SHP77 (cell line): Measurements from ENCODE around the gene ENTPD3.

Experiments
- DNase-seq, 2 experiments: peaks; one replicate each; lab custom pipeline; 2025; lab: John Stamatoyannopoulos, UW

Gene ENTPD3

GRCh38 chr3:40387001-40387894, at the start of gene ENTPD3:
TSS of gene ENTPD3 (plus strand) at chr3:40387184. CDS start at chr3:40388058, 874 bp downstream.
- no peak for DNase-seq

- DNase-seq: no peak
These were observed 47.1 kb upstream of the ENTPD3 start for GRCh38 chr3:40339871-40340270.

- DNase-seq: no peak
These were observed 46.3 kb upstream of the ENTPD3 start for GRCh38 chr3:40340541-40341170.

GRCh38 chr3:40341671-40342070, 45.3 kb upstream of the ENTPD3 start:
- DNase-seq: no peak

GRCh38 chr3:40350529-40350928, 36.5 kb upstream of the ENTPD3 start:
- DNase-seq: no peak

DNA sequence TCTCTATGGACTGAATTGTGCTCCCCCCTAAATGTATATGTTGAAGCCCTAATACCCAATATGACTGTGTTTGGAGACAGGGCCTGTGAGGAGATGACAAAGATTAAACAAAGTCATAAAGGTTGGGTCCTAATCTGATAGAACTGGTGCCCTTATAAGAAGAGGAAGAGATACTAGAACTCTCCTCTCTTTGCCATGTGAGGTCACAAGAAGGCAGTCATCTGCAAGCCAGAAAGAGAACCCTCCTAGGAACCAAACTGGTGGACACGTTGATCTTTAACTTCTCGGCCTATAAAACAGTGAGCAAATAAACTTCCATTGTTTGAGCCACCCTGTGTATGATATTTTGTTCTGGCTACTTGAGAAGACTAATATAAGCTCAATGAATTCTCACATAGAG, 31.6 kb upstream of the ENTPD3 start:
- DNase-seq: no peak

- no peak for DNase-seq
These were observed 28.5 kb upstream of the ENTPD3 start for GRCh38 chr3:40358454-40358853.

GRCh38 chr3:40363674-40364073, 23.3 kb upstream of the ENTPD3 start:
- no peak for DNase-seq

- no peak for DNase-seq
These were observed 20.5 kb upstream of the ENTPD3 start for GRCh38 chr3:40366203-40367162.

DNA sequence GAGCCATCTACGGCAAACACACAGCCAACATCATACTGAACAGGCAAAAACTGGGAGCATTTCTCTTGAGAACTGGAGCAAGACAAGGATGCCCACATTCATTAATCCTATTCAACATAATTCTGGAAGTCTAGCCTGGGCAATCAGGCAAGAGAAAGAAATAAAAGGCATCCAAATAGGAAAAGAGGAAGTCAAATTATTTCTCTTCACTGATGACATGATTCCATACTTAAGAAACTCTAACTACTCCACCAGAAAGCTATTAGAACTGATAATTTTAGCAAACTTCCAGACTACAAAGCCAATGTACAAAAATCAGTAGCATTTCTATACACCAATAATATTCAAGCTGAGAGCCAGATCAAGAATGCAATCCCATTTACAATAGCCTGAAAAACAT, 17.3 kb upstream of the ENTPD3 start:
- no peak for DNase-seq

DNA sequence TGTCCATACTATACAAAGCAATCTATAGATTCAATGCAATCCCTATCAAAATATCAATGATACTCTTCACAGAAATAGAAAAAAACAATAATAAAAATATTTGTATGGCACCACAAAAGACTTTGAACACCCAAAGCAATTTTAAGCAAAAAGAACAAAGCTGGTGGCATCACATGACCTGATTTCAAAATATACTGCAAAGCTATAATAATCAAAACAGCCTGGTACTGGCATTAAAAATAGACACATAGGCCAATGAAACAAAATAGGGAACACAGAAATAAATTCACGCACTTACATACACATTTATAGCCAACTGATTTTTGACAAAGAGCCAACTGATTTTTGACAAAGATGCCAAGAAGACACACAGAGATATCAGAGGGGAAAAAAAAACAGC, 9.2 kb upstream of the ENTPD3 start:
- DNase-seq: no peak

DNA sequence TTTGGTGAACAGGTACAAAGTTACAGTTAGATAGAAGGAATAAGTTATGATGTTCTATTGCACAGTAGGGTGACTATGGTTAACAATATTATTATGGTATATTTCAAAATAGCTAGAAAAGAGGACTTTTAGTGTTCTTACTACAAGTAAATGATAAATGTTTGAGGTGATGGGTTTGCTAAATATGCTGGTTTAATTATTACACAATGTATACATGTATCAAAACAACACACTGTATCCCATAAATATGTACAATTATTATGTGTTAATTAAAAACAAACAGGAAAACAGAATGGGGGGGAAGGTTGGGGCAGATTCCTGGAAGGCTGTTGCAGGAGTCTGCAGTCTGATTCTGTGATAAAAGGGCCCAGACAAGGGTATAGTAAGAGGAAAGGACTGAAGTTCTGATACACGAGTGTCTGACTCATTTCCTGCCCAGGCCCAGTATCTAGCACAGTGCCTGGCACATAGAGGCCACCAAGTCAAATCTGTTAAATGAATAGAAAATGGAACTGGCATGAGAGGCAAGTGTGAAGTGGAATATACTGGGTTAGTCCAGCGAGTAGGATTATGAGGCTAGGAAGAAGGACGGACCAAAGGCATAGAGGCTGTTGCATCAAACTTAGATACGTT, 7.2 kb upstream of the ENTPD3 start:
- no peak for DNase-seq

- DNase-seq: no peak
These were observed 4.9 kb upstream of the ENTPD3 start for GRCh38 chr3:40381904-40382616.

- no peak for DNase-seq
These were observed 4.4 kb upstream of the ENTPD3 start for GRCh38 chr3:40382617-40382979.

- DNase-seq: no peak
These were observed 771 bp upstream of the ENTPD3 start for GRCh38 chr3:40386213-40386612.

DNA sequence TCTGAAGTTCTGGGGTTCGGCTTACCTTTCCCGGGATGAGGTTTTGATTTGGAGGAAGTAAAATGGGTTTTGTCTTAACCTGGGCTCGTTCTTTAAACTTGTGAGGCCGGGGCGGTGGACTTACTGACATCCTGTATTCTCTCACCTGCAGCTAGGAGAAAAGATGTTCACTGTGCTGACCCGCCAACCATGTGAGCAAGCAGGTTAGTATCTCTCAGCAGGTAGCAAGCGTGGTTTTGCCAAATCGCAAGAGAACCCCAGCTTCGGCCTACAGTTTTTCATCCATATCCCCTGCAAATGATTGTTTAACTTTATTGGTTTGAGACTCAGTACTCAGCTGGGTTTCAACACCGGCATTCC, 891 bp downstream of the ENTPD3 start:
- DNase-seq: no peak

DNA sequence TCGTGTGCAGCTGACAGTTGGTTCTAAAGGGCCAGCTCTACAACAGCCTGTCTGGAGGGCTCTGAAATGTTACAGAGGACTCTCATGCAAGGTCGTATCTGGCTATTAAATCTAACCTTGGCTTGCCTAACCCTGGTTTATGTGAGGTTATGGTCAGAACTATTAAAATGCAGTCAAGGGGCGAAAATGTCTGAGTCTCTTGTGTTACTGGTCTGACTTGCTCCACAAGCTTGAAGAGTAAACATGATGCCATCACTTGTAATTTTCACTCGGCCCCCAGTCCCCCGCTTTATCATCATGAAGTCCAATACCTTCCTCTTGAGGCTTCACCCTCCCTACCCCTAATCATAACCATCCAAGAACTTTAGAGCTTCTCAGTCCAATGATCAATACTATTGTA, 9.4 kb downstream of the ENTPD3 start:
- DNase-seq: no peak

GRCh38 chr3:40397129-40397528, 10.1 kb downstream of the ENTPD3 start:
- DNase-seq: no peak

DNA sequence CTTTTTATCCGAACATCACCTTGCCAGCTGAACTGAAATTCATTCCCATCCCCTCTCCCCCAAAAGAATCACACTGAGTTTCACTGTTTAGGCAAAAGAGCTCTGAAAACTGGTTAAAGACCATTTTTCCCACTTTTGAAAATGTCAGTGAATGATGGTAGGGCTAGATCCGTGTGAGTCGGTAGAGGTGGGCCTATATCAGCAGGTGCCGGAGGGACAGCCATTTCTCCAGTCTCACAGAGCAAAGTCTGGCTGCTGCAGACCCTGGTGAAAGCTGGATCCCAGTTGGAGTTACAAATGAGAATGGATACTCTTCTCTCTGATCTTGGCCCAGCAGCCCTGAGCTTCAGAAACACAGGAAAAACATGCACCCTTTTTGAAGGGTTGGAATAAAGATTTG, 10.9 kb downstream of the ENTPD3 start:
- no peak for DNase-seq

- no peak for DNase-seq
These were observed 11.4 kb downstream of the ENTPD3 start for GRCh38 chr3:40398346-40398745.

DNA sequence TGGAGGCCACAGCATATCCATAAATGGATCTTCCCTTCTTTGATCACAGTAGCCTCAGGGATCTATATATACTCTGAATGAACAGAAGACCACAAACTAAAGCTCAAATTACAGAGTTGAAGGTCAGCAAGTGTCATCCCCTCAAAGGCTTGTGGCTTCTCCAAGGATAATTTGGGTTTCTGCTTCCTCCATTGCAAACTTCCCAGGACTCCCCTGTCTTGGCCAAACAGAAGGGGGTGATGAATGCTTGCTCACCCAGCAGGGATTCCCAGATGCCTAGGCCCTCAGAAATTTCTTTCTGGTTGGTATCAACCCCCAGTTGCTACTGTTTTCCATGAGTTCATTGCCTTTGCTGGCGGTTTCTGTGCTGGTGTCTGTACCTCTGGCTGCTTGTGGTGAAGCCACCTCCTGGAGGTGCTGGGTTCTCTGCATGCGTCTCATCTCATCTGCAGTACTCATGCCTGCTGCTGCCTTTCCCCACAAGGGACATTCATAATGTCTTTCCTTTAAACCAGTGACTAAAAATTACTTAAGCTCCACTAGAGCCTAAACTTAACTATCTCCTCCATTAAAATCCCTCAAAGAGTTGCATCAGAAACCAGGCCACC, 17.7 kb downstream of the ENTPD3 start:
- no peak for DNase-seq
